HG03045 (cell line): ENCODE results near the gene CDC6.

Experiments
- ATAC-seq: cut with Tn5 transposase; IDR thresholded peaks from one replicate; pipeline ENCODE4 v1.9.1; 2021; ENCODE audit warnings: mild to moderate bottlenecking, moderate library complexity; ENCODE audit not compliant: unreplicated experiment

CDC6 gene

DNA sequence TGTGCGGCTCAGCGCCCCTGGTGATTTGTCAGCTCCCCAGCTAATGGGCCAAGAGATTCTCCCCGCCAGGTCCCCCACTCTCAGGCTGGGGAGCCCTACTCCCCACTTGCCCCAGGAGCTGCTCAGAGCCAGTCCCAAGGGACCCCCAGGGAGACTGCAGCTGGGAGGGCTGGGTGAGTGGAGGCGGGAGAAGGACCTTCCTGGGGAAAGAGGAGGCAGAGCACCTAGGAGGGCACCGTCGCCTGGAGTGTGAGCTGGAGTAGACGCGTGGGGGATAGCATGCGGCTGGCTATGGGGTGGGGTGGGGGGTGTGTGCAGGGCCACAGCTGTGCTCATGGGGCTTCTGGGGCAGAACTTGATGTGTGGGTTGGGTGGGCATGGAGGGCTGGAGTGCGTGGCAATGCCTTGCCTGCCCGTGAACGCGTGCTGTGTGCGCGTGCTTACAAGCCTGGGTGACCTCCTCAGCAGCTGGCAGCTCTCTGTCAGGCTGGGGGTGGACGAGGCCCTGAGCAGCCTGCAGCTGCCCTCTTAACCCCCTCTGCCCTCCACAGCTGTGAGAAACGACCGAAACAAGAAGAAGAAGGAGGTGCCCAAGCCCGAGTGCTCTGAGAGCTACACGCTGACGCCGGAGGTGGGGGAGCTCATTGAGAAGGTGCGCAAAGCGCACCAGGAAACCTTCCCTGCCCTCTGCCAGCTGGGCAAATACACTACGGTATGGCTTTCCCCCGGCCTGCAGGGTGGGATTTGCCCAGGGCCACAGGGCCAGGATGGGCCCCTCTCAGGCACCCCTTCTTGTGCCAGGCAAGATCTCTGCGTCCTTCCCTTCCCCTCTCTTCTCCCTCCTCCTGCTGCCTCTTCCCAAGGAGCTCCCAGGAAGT is 63.9 kb downstream of the CDC6 start:
- no peak for ATAC-seq

GRCh38 chr17:40352237-40352778 is 64.6 kb downstream of the CDC6 start:
- no peak for ATAC-seq

- ATAC-seq, result no peak
Measured at GRCh38 chr17:40352779-40353394, 65.2 kb downstream of the CDC6 start.
